ENCODE measurements around the gene NCAPD3.

NCAPD3 gene

DNA sequence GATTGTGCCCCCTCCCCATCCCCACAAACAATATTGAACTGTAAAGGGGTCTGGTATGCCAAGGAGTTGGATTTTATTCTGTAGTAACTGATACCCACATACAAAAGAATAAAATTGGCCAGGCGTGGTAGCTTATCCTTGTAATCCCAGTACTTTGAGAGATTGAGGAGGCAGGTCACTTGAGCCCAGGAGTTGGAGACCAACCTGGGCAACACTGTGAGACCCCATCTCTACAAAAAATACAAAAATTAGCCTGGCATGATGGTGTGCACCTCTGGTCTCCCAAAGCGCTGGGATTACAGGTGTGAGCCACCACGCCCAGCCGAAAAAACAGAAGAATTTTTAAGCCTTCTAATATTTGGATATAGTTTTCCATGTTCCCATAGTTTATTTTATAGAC lies 48.2 kb upstream of the NCAPD3 start (continued):
- TF ChIP-seq, protein P1, sequence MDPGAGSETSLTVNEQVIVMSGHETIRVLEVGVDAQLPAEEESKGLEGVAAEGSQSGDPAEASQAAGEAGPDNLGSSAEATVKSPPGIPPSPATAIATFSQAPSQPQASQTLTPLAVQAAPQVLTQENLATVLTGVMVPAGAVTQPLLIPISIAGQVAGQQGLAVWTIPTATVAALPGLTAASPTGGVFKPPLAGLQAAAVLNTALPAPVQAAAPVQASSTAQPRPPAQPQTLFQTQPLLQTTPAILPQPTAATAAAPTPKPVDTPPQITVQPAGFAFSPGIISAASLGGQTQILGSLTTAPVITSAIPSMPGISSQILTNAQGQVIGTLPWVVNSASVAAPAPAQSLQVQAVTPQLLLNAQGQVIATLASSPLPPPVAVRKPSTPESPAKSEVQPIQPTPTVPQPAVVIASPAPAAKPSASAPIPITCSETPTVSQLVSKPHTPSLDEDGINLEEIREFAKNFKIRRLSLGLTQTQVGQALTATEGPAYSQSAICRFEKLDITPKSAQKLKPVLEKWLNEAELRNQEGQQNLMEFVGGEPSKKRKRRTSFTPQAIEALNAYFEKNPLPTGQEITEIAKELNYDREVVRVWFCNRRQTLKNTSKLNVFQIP (CRISPR knock-in tag; IDR thresholded peaks at IDR 0.05; ENCODE audit: borderline replicate concordance, low read depth) = no peak
- TF ChIP-seq, protein P2, sequence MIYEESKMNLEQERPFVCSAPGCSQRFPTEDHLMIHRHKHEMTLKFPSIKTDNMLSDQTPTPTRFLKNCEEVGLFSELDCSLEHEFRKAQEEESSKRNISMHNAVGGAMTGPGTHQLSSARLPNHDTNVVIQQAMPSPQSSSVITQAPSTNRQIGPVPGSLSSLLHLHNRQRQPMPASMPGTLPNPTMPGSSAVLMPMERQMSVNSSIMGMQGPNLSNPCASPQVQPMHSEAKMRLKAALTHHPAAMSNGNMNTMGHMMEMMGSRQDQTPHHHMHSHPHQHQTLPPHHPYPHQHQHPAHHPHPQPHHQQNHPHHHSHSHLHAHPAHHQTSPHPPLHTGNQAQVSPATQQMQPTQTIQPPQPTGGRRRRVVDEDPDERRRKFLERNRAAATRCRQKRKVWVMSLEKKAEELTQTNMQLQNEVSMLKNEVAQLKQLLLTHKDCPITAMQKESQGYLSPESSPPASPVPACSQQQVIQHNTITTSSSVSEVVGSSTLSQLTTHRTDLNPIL (CRISPR knock-in tag; IDR thresholded peaks at IDR 0.05; ENCODE audit: low read depth) = no peak
- TF ChIP-seq PPARA (CRISPR knock-in tag; IDR thresholded peaks at IDR 0.05; ENCODE audit: borderline replicate concordance) = no peak
- TF ChIP-seq ZNF8 (CRISPR knock-in tag; IDR thresholded peaks at IDR 0.05) = no peak

DNA sequence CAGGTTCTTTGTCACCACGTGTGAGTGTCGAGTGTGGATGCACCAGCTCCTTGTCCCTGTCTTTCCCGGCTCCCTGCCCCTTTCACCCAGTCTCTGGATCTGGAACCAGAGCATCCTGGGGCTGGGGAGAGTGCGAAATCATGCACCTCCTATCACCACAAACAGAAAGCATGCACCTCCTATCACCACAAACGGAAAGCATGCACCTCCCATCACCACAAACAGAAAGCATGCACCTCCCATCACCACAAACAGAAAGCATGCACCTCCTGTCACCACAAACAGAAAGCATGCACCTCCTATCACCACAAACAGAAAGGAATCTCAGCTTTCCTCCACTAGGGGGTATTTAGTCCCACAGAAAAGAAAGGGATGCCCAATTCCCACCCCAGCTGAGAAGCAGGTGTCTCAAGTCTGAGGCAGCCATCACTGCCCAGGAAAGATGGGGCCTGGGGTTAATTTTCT lies 46.5 kb upstream of the NCAPD3 start:
- TF ChIP-seq ARNTL (CRISPR knock-in tag; IDR thresholded peaks at IDR 0.05; ENCODE audit: borderline replicate concordance, low read depth) (no peak), ZNF8 (CRISPR knock-in tag; IDR thresholded peaks at IDR 0.05) (no peak), TOX (CRISPR knock-in tag; IDR thresholded peaks at IDR 0.05; ENCODE audit: borderline replicate concordance) (no peak), ZFP30 (CRISPR knock-in tag; IDR thresholded peaks at IDR 0.05) (no peak), OSR1 (CRISPR knock-in tag; IDR thresholded peaks at IDR 0.05) (no peak), ZNF565 (CRISPR knock-in tag; conservative IDR thresholded peaks at IDR 0.05; ENCODE audit: low read depth) (no peak), PPARA (CRISPR knock-in tag; IDR thresholded peaks at IDR 0.05; ENCODE audit: borderline replicate concordance) (no peak), RARB (CRISPR knock-in tag; IDR thresholded peaks at IDR 0.05) (no peak), BACH2 (CRISPR knock-in tag; IDR thresholded peaks at IDR 0.05; ENCODE audit: borderline replicate concordance) (no peak), ZC3H10 (CRISPR knock-in tag; IDR thresholded peaks at IDR 0.05) (no peak), ZNF70 (CRISPR knock-in tag; IDR thresholded peaks at IDR 0.05) (no peak), SNAI2 (CRISPR knock-in tag; IDR thresholded peaks at IDR 0.05) (no peak), GLIS3 (CRISPR knock-in tag; IDR thresholded peaks at IDR 0.05) (no peak), ZFP3 (CRISPR knock-in tag; IDR thresholded peaks at IDR 0.05) (no peak), TCF4 (CRISPR knock-in tag; IDR thresholded peaks at IDR 0.05; ENCODE audit: borderline replicate concordance) (no peak)
- TF ChIP-seq, protein P3, sequence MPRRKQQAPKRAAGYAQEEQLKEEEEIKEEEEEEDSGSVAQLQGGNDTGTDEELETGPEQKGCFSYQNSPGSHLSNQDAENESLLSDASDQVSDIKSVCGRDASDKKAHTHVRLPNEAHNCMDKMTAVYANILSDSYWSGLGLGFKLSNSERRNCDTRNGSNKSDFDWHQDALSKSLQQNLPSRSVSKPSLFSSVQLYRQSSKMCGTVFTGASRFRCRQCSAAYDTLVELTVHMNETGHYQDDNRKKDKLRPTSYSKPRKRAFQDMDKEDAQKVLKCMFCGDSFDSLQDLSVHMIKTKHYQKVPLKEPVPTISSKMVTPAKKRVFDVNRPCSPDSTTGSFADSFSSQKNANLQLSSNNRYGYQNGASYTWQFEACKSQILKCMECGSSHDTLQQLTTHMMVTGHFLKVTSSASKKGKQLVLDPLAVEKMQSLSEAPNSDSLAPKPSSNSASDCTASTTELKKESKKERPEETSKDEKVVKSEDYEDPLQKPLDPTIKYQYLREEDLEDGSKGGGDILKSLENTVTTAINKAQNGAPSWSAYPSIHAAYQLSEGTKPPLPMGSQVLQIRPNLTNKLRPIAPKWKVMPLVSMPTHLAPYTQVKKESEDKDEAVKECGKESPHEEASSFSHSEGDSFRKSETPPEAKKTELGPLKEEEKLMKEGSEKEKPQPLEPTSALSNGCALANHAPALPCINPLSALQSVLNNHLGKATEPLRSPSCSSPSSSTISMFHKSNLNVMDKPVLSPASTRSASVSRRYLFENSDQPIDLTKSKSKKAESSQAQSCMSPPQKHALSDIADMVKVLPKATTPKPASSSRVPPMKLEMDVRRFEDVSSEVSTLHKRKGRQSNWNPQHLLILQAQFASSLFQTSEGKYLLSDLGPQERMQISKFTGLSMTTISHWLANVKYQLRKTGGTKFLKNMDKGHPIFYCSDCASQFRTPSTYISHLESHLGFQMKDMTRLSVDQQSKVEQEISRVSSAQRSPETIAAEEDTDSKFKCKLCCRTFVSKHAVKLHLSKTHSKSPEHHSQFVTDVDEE (CRISPR knock-in tag; IDR thresholded peaks at IDR 0.05) = no peak
- TF ChIP-seq, protein P4, sequence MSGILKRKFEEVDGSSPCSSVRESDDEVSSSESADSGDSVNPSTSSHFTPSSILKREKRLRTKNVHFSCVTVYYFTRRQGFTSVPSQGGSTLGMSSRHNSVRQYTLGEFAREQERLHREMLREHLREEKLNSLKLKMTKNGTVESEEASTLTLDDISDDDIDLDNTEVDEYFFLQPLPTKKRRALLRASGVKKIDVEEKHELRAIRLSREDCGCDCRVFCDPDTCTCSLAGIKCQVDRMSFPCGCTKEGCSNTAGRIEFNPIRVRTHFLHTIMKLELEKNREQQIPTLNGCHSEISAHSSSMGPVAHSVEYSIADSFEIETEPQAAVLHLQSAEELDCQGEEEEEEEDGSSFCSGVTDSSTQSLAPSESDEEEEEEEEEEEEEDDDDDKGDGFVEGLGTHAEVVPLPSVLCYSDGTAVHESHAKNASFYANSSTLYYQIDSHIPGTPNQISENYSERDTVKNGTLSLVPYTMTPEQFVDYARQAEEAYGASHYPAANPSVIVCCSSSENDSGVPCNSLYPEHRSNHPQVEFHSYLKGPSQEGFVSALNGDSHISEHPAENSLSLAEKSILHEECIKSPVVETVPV (CRISPR knock-in tag; IDR thresholded peaks at IDR 0.05) = no peak
- TF ChIP-seq, protein P5, sequence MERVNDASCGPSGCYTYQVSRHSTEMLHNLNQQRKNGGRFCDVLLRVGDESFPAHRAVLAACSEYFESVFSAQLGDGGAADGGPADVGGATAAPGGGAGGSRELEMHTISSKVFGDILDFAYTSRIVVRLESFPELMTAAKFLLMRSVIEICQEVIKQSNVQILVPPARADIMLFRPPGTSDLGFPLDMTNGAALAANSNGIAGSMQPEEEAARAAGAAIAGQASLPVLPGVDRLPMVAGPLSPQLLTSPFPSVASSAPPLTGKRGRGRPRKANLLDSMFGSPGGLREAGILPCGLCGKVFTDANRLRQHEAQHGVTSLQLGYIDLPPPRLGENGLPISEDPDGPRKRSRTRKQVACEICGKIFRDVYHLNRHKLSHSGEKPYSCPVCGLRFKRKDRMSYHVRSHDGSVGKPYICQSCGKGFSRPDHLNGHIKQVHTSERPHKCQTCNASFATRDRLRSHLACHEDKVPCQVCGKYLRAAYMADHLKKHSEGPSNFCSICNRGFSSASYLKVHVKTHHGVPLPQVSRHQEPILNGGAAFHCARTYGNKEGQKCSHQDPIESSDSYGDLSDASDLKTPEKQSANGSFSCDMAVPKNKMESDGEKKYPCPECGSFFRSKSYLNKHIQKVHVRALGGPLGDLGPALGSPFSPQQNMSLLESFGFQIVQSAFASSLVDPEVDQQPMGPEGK (CRISPR knock-in tag; IDR thresholded peaks at IDR 0.05; ENCODE audit: borderline replicate concordance) = no peak
- TF ChIP-seq, protein P1 (CRISPR knock-in tag; IDR thresholded peaks at IDR 0.05; ENCODE audit: borderline replicate concordance, low read depth) = no peak
- ATAC-seq = peak; percentile 47
